Activated T-helper 1 cell treated with anti-CD3 and anti-CD28 coated beads, Interleukin-12 subunit alpha, Interleukin-12 subunit beta, Interleukin-2, Interleukin-4 antibody, amounts not matched to agents 30 ng/mL and 10 ng/mL and 1 ng/mL, durations not matched to agents 14 hours and 24 hours and 36 hours (primary cell): Measurements from ENCODE around the gene INAVA. TPM values are rescaled to one million over a fixed set of nuclear protein-coding genes. Genes with fewer than 3 reads are reported as not detected.

Source experiments
- DNase-seq: peaks from one replicate; pipeline ENCODE4 v3.0.0; 2021; ENCODE audit warnings: low spot score
- H3K27ac Mint-ChIP-seq: one replicate; pipeline ENCODE4 v1.8.0; 2021; ENCODE audit warnings: mild to moderate bottlenecking, mixed read lengths
- H3K27me3 Mint-ChIP-seq: one replicate; pipeline ENCODE4 v1.8.0; 2022; ENCODE audit warnings: mild to moderate bottlenecking, moderate library complexity, mixed read lengths; ENCODE audit not compliant: insufficient read depth
- H3K36me3 Mint-ChIP-seq: one replicate; pipeline ENCODE4 v1.8.0; 2021; ENCODE audit warnings: low read depth, mixed read lengths
- H3K4me1 Mint-ChIP-seq: one replicate; pipeline ENCODE4 v1.8.0; 2021; ENCODE audit warnings: low read depth, mixed read lengths
- H3K4me3 Mint-ChIP-seq: one replicate; pipeline ENCODE4 v1.8.0; 2021; ENCODE audit warnings: mild to moderate bottlenecking, moderate library complexity, mixed read lengths
- H3K9me3 Mint-ChIP-seq: one replicate; pipeline ENCODE4 v1.8.0; 2021; ENCODE audit warnings: mixed read lengths
- intact Hi-C: fragments of 100-400 bp; cut with micrococcal nuclease; formaldehyde crosslinking; loops from one replicate; pipeline ENCODE4 v1.15.1; 2024
- total RNA-seq: library from RNA; stranded (reverse); gene quantifications from 2 replicates; pipeline ENCODE4 v1.2.3, GENCODE V29; 2022

The INAVA gene
- total RNA-seq, 1 donor from 2014 or later = 0.16 TPM

- intact Hi-C loops = loop anchor here (5.0 kb wide), 1 partner anchor 40 kb away; no protein-coding TSS in a partner anchor
- Mint-ChIP-seq H3K4me1 (peaks cover 38% of the 10 kb centered on the region), H3K27ac (no peak overlapping the region), H3K4me3 (no peak overlapping the region), H3K9me3 (no peaks in the 10 kb centered on the region), H3K27me3 (peaks cover 43% of the 10 kb centered on the region), H3K36me3 (no peaks in the 10 kb centered on the region)
- no peak for DNase-seq
These were observed 27.5 kb upstream of the INAVA start for GRCh38 chr1:200867018-200867811.

GRCh38 chr1:200869376-200869752 is 25.3 kb upstream of the INAVA start:
- Mint-ChIP-seq H3K27ac (no peak overlapping the region), H3K36me3 (no peaks in the 10 kb centered on the region), H3K27me3 (peaks cover 34% of the 10 kb centered on the region), H3K9me3 (no peaks in the 10 kb centered on the region), H3K4me1 (peaks cover 34% of the 10 kb centered on the region), H3K4me3 (no peak overlapping the region)
- DNase-seq = no peak
- intact Hi-C loops = loop anchor here (5.0 kb wide), 1 partner anchor 38 kb away; no protein-coding TSS in a partner anchor

- no peak overlapping the region for H3K27ac Mint-ChIP-seq
- H3K4me1 Mint-ChIP-seq = peaks cover 33% of the 10 kb centered on the region
- intact Hi-C loops = loop anchor here (5.0 kb wide), 1 partner anchor 37 kb away; no protein-coding TSS in a partner anchor
- no peak overlapping the region for H3K4me3 Mint-ChIP-seq
- H3K9me3 Mint-ChIP-seq = no peaks in the 10 kb centered on the region
- no peak for DNase-seq
- H3K27me3 Mint-ChIP-seq = peaks cover 37% of the 10 kb centered on the region
- no peaks in the 10 kb centered on the region for H3K36me3 Mint-ChIP-seq
These were observed 24.8 kb upstream of the INAVA start for GRCh38 chr1:200869753-200870391.

GRCh38 chr1:200872446-200873115 is 22.1 kb upstream of the INAVA start, which contains the start of gene GPR25:
TSS of gene GPR25 (plus strand) at chr1:200872981. CDS start at chr1:200873038, 57 bp downstream.
- Mint-ChIP-seq H3K9me3 (no peaks in the 10 kb centered on the region), H3K4me3 (no peak within 1 kb of the TSS), H3K36me3 (no peaks in the 10 kb centered on the region), H3K27me3 (peaks cover 52% of the 10 kb centered on the region), H3K4me1 (peaks cover 10% of the 10 kb centered on the region), H3K27ac (no peak within 1 kb of the TSS)
- DNase-seq = no peak
- intact Hi-C loops = no loop called here

- Mint-ChIP-seq H3K9me3 (no peaks in the 10 kb centered on the region), H3K27ac (no peak overlapping the region), H3K36me3 (no peaks in the 10 kb centered on the region), H3K27me3 (peaks cover 51% of the 10 kb centered on the region), H3K4me1 (peaks cover 14% of the 10 kb centered on the region), H3K4me3 (no peak overlapping the region)
- intact Hi-C loops = no loop called here
- DNase-seq = no peak
These were observed 21.5 kb upstream of the INAVA start for GRCh38 chr1:200873116-200873670.

- DNase-seq = no peak
- H3K36me3 Mint-ChIP-seq = no peaks in the 10 kb centered on the region
- H3K9me3 Mint-ChIP-seq = no peaks in the 10 kb centered on the region
- H3K4me1 Mint-ChIP-seq = peaks cover 18% of the 10 kb centered on the region
- intact Hi-C loops = no loop called here
- H3K4me3 Mint-ChIP-seq = no peak overlapping the region
- H3K27me3 Mint-ChIP-seq = peaks cover 51% of the 10 kb centered on the region
- no peak overlapping the region for H3K27ac Mint-ChIP-seq
These were observed 20.9 kb upstream of the INAVA start for GRCh38 chr1:200873671-200874397.

- no peak for DNase-seq
- Mint-ChIP-seq H3K36me3 (no peaks in the 10 kb centered on the region), H3K4me3 (no peak overlapping the region), H3K27me3 (peaks cover 49% of the 10 kb centered on the region), H3K27ac (no peak overlapping the region), H3K4me1 (peaks cover 13% of the 10 kb centered on the region), H3K9me3 (no peaks in the 10 kb centered on the region)
- intact Hi-C loops = no loop called here
These were observed 20.0 kb upstream of the INAVA start for GRCh38 chr1:200874694-200875093.

- Mint-ChIP-seq H3K36me3 (no peaks in the 10 kb centered on the region), H3K9me3 (no peaks in the 10 kb centered on the region), H3K27ac (no peak overlapping the region), H3K4me3 (no peak overlapping the region), H3K27me3 (peaks cover 54% of the 10 kb centered on the region), H3K4me1 (peaks cover 8% of the 10 kb centered on the region)
- intact Hi-C loops = no loop called here
- DNase-seq = no peak
These were observed 19.3 kb upstream of the INAVA start for GRCh38 chr1:200875416-200875815.

GRCh38 chr1:200877010-200877409 is 17.7 kb upstream of the INAVA start:
- intact Hi-C loops = no loop called here
- no peak for DNase-seq
- no peaks in the 10 kb centered on the region for H3K9me3 Mint-ChIP-seq
- H3K27ac Mint-ChIP-seq = no peak overlapping the region
- no peaks in the 10 kb centered on the region for H3K36me3 Mint-ChIP-seq
- peaks cover 8% of the 10 kb centered on the region for H3K4me1 Mint-ChIP-seq
- H3K27me3 Mint-ChIP-seq = peaks cover 52% of the 10 kb centered on the region
- no peak overlapping the region for H3K4me3 Mint-ChIP-seq

GRCh38 chr1:200877839-200878551 is 16.7 kb upstream of the INAVA start:
- Mint-ChIP-seq H3K4me3 (no peak overlapping the region), H3K27ac (no peak overlapping the region), H3K9me3 (no peaks in the 10 kb centered on the region), H3K36me3 (no peaks in the 10 kb centered on the region), H3K27me3 (peaks cover 52% of the 10 kb centered on the region), H3K4me1 (peaks cover 8% of the 10 kb centered on the region)
- no peak for DNase-seq
- intact Hi-C loops = loop anchor here (1.0 kb wide), 2 partner anchors 11 to 12 kb away; no protein-coding TSS in a partner anchor

GRCh38 chr1:200880212-200880611 is 14.5 kb upstream of the INAVA start:
- Mint-ChIP-seq H3K4me1 (peaks cover 8% of the 10 kb centered on the region), H3K4me3 (no peak overlapping the region), H3K9me3 (no peaks in the 10 kb centered on the region), H3K27ac (no peak overlapping the region), H3K36me3 (no peaks in the 10 kb centered on the region), H3K27me3 (peaks cover 53% of the 10 kb centered on the region)
- intact Hi-C loops = no loop called here
- DNase-seq = no peak

- no peak for DNase-seq
- intact Hi-C loops = no loop called here
- peaks cover 39% of the 10 kb centered on the region for H3K27me3 Mint-ChIP-seq
- H3K27ac Mint-ChIP-seq = no peak overlapping the region
- no peaks in the 10 kb centered on the region for H3K9me3 Mint-ChIP-seq
- H3K4me3 Mint-ChIP-seq = no peak overlapping the region
- no peaks in the 10 kb centered on the region for H3K36me3 Mint-ChIP-seq
- H3K4me1 Mint-ChIP-seq = peaks cover 12% of the 10 kb centered on the region
These were observed 11.6 kb upstream of the INAVA start for GRCh38 chr1:200883118-200883517.
